Neural cell (in vitro differentiated cells): ENCODE measurements around the gene COMTD1. TPM values are rescaled to one million over a fixed set of nuclear protein-coding genes. Genes with fewer than 3 reads are reported as not detected.

Source experiments
- H2AFZ ChIP-seq: fragments of 200-600, 300-800 bp; sonication (generic), shearing (Covaris generic); 2 replicates; pipeline ENCODE4 v1.6.0; 2014; ENCODE audit warnings: low read depth, mild to moderate bottlenecking, antibody characterized with exemption, low read length, moderate library complexity
- H3F3A ChIP-seq: fragments of 200-600 bp; shearing (Covaris generic); 2 replicates; pipeline ENCODE4 v1.6.1; 2016; ENCODE audit warnings: mild to moderate bottlenecking, moderate library complexity, mixed read lengths, antibody characterized with exemption, low read length; ENCODE audit not compliant: insufficient read depth, poor library complexity, severe bottlenecking
- H3K27ac ChIP-seq: fragments of 200-600, 300-800 bp; sonication (generic), shearing (Covaris generic); 2 replicates; pipeline ENCODE4 v1.5.1; 2014; ENCODE audit warnings: mild to moderate bottlenecking, low read length, moderate library complexity
- H3K27me3 ChIP-seq: fragments of 300-800, 200-600 bp; sonication (generic), shearing (Covaris generic); 2 replicates; pipeline ENCODE4 v1.6.0; 2014; ENCODE audit warnings: mild to moderate bottlenecking, low read depth, low read length, moderate library complexity; ENCODE audit not compliant: insufficient read depth
- H3K36me3 ChIP-seq: fragments of 300-800, 200-600 bp; sonication (generic), shearing (Covaris generic); 2 replicates; pipeline ENCODE4 v1.5.1; 2014; ENCODE audit warnings: mild to moderate bottlenecking, antibody characterized with exemption, low read length, moderate library complexity; ENCODE audit not compliant: insufficient read depth
- H3K4me2 ChIP-seq: fragments of 300-800, 200-600 bp; sonication (generic), shearing (Covaris generic); 2 replicates; pipeline ENCODE4 v1.6.0; 2014; ENCODE audit warnings: mild to moderate bottlenecking, low read length
- H3K4me3 ChIP-seq: fragments of 300-800, 200-600 bp; sonication (generic), shearing (Covaris generic); 2 replicates; pipeline ENCODE4 v1.5.1; 2014; ENCODE audit warnings: mild to moderate bottlenecking, low read length, moderate library complexity
- H3K79me2 ChIP-seq: fragments of 200-600 bp; shearing (Covaris generic); replicated peaks from 2 replicates; pipeline ENCODE4 v1.6.0; 2014; ENCODE audit warnings: mild to moderate bottlenecking, low read length, moderate library complexity; ENCODE audit not compliant: insufficient read depth
- H3K9ac ChIP-seq: fragments of 300-800, 200-600 bp; sonication (generic), shearing (Covaris generic); 2 replicates; pipeline ENCODE4 v1.6.1; 2016; ENCODE audit warnings: mild to moderate bottlenecking, low read length, mixed read lengths
- H3K9me2 ChIP-seq: fragments of 200-600 bp; shearing (Covaris generic); 2 replicates; pipeline ENCODE4 v1.6.1; 2016; ENCODE audit warnings: mild to moderate bottlenecking, low read length, mixed read lengths; ENCODE audit not compliant: insufficient read depth
- H3K9me3 ChIP-seq: fragments of 200-600, 300-800 bp; sonication (generic), shearing (Covaris generic); 2 replicates; pipeline ENCODE4 v1.6.1; 2016; ENCODE audit warnings: mild to moderate bottlenecking, mixed run types, low read length, moderate library complexity, mixed read lengths
- H4K20me1 ChIP-seq: fragments of 200-600 bp; shearing (Covaris generic); 2 replicates; pipeline ENCODE4 v1.6.1; 2016; ENCODE audit warnings: mild to moderate bottlenecking, mixed run types; ENCODE audit not compliant: insufficient read depth
- CTCF ChIP-seq: fragments of 450-650 bp; IDR thresholded peaks from 2 replicates; pipeline ENCODE4 v1.5.1; 2014; ENCODE audit warnings: antibody characterized with exemption, mild to moderate bottlenecking, moderate library complexity; ENCODE audit not compliant: poor library complexity, severe bottlenecking
- EP300 ChIP-seq: fragments of 450-650 bp; conservative IDR thresholded peaks from 2 replicates; pipeline ENCODE4 v1.6.1; 2014; ENCODE audit warnings: antibody characterized with exemption, mild to moderate bottlenecking, moderate library complexity; ENCODE audit not compliant: poor library complexity, severe bottlenecking
- EZH2 ChIP-seq: fragments of 200-600, 300-800 bp; shearing (Covaris generic), sonication (generic); IDR thresholded peaks from 2 replicates; pipeline ENCODE4 v1.6.1; 2014; ENCODE audit warnings: antibody characterized with exemption, low read length, borderline replicate concordance, mild to moderate bottlenecking; ENCODE audit not compliant: insufficient read depth, poor library complexity, severe bottlenecking
- MXI1 ChIP-seq: fragments of 450-650 bp; conservative IDR thresholded peaks from 2 replicates; pipeline ENCODE4 v1.6.1; 2014; ENCODE audit warnings: antibody characterized with exemption, mild to moderate bottlenecking; ENCODE audit not compliant: poor library complexity, severe bottlenecking
- POLR2AphosphoS5 ChIP-seq: IDR thresholded peaks from 2 replicates; pipeline ENCODE4 v1.6.1; 2012
- RAD21 ChIP-seq: fragments of 450-650 bp; conservative IDR thresholded peaks from 2 replicates; pipeline ENCODE4 v1.6.1; 2014; ENCODE audit warnings: antibody characterized with exemption, mild to moderate bottlenecking, moderate library complexity
- SMC3 ChIP-seq: fragments of 450-650 bp; conservative IDR thresholded peaks from 2 replicates; pipeline ENCODE4 v1.6.1; 2014; ENCODE audit warnings: antibody characterized with exemption, mild to moderate bottlenecking, moderate library complexity; ENCODE audit not compliant: poor library complexity
- TAF1 ChIP-seq: IDR thresholded peaks from 2 replicates; pipeline ENCODE4 v1.6.1; 2012; ENCODE audit warnings: low read depth
- polyA plus RNA-seq: library from polyadenylated mRNA; depleted of rRNA; stranded (reverse); fragments of >200 nt; gene quantifications from 2 replicates; pipeline ENCODE4 v1.2.3, GENCODE V29; 2014
- TF ChIP-seq, protein P1 (sequence below): IDR thresholded peaks from 2 replicates; pipeline ENCODE4 v1.6.1; 2012; ENCODE audit warnings: borderline replicate concordance

Gene COMTD1
- polyA plus RNA-seq, 1 donor from 2014 or later, result 51.4 TPM

DNA sequence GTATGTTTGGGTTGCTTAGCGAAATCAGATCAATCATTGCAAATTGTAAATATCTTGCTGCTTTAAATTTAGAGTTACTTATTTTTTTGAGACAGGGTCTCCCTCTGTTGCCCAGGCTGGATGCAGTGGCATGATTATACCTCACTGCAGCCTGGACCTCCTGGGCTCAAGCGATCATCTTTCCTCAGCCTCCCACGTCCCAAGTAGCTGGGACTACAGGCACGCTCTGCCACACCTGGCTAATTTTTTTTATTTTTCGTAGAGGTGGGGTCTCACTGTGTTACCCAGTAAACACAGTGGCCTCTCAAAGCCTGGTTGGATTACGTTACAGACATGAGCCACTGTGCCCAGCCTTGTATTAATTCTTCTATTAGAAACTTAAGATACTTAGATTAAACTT, 23.4 kb downstream of the COMTD1 start:
- Histone ChIP-seq H3F3A (no peaks in the 10 kb centered on the region), H3K4me3 (peak overlapping the region; percentile 83), H3K9me3 (no peaks in the 10 kb centered on the region), H3K36me3 (no peaks in the 10 kb centered on the region), H4K20me1 (no peaks in the 10 kb centered on the region), H3K79me2 (peaks cover 32% of the 10 kb centered on the region), H3K27me3 (no peaks in the 10 kb centered on the region), H2AFZ (no peak overlapping the region), H3K27ac (no peak overlapping the region), H3K9ac (peak overlapping the region; percentile 97), H3K9me2 (no peaks in the 10 kb centered on the region), H3K4me2 (peak overlapping the region; percentile 93)
- TF ChIP-seq, protein P1, sequence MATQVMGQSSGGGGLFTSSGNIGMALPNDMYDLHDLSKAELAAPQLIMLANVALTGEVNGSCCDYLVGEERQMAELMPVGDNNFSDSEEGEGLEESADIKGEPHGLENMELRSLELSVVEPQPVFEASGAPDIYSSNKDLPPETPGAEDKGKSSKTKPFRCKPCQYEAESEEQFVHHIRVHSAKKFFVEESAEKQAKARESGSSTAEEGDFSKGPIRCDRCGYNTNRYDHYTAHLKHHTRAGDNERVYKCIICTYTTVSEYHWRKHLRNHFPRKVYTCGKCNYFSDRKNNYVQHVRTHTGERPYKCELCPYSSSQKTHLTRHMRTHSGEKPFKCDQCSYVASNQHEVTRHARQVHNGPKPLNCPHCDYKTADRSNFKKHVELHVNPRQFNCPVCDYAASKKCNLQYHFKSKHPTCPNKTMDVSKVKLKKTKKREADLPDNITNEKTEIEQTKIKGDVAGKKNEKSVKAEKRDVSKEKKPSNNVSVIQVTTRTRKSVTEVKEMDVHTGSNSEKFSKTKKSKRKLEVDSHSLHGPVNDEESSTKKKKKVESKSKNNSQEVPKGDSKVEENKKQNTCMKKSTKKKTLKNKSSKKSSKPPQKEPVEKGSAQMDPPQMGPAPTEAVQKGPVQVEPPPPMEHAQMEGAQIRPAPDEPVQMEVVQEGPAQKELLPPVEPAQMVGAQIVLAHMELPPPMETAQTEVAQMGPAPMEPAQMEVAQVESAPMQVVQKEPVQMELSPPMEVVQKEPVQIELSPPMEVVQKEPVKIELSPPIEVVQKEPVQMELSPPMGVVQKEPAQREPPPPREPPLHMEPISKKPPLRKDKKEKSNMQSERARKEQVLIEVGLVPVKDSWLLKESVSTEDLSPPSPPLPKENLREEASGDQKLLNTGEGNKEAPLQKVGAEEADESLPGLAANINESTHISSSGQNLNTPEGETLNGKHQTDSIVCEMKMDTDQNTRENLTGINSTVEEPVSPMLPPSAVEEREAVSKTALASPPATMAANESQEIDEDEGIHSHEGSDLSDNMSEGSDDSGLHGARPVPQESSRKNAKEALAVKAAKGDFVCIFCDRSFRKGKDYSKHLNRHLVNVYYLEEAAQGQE, result no peak
- TF ChIP-seq RAD21 (no peak), MXI1 (no peak), SMC3 (no peak), TAF1 (no peak), POLR2AphosphoS5 (no peak), EZH2 (no peak), CTCF (no peak)

GRCh38 chr10:75211007-75211691, 24.6 kb downstream of the COMTD1 start:
- H3K9me3 ChIP-seq, result no peaks in the 10 kb centered on the region
- H2AFZ ChIP-seq, result peak overlapping the region; percentile 63
- peaks cover 26% of the 10 kb centered on the region for H3K79me2 ChIP-seq
- no peaks in the 10 kb centered on the region for H3K36me3 ChIP-seq
- no peak for TF ChIP-seq RAD21
- no peak for TF ChIP-seq TAF1
- TF ChIP-seq POLR2AphosphoS5, result peak; percentile 26
- TF ChIP-seq MXI1, result peak; percentile 46
- TF ChIP-seq SMC3, result no peak
- peak; percentile 3 for TF ChIP-seq CTCF
- TF ChIP-seq EP300, result no peak
- TF ChIP-seq EZH2, result no peak
- TF ChIP-seq, protein P1, result no peak
- peak overlapping the region; percentile 97 for H3K9ac ChIP-seq
- H3K27ac ChIP-seq, result peak overlapping the region; percentile 97
- no peaks in the 10 kb centered on the region for H4K20me1 ChIP-seq
- H3K27me3 ChIP-seq, result no peaks in the 10 kb centered on the region
- H3K4me2 ChIP-seq, result peak overlapping the region; percentile 93
- no peaks in the 10 kb centered on the region for H3F3A ChIP-seq
- H3K4me3 ChIP-seq, result peak overlapping the region; percentile 83
- H3K9me2 ChIP-seq, result no peaks in the 10 kb centered on the region
